GM19463 (cell line): ENCODE data around the gene KRTAP9-1.
"Not testable (repeated sequence)": the region's sequence is repeated elsewhere in the genome, so short reads cannot be mapped to it uniquely, and the experiment has no call there.

ENCODE experiments used
- ATAC-seq: cut with Tn5 transposase; IDR thresholded peaks from one replicate; pipeline ENCODE4 v1.9.1; 2021; ENCODE audit warnings: mild to moderate bottlenecking, moderate library complexity; ENCODE audit not compliant: unreplicated experiment

The KRTAP9-1 gene

DNA sequence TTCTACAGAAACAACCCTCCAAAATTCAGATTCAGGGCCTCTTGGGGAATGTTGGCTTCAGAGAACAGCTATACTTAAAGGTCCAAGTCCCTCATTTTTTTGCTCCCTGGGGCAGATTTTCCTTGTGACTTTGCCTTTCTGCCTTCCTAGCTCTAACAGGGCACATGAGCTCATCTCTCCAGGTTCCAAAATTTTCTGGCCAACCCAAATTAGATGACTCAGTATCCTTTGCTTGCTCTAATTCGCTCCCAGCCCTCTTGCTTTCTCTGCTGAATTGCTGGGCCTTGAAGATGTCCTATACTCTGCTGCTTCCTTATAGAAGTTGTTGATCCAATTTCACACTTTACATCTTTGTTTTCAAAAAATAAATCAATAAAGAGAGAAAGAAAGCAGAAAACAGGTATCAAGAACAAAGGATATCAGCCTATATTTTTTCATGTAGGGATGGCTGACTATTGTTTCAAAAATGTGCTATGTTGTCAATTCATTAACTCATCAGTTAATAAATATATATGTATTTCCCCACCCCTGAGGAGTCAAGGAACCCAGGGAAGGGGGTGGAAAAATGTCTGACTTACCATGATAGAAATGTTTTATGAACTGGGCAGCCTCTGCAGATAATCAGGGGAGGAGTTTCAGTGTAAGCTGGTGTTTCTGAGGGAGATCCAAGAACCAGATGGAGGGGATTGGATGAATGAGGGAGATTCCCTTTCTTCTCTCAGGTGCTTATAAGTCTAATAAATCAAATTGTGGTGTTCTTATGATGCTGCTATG, 10.7 kb upstream of the KRTAP9-1 start:
- no peak for ATAC-seq

GRCh38 chr17:41184480-41184961, 5.2 kb upstream of the KRTAP9-1 start, which contains the start of gene KRTAP4-1:
Gene KRTAP4-1 (minus strand): TSS chr17:41184911. CDS start chr17:41184854, 57 bp downstream.
- no peak for ATAC-seq

- ATAC-seq = no peak
Observed at GRCh38 chr17:41185001-41185400, 4.7 kb upstream of the KRTAP9-1 start.

- ATAC-seq = no peak
Observed at GRCh38 chr17:41186872-41187271, 2.8 kb upstream of the KRTAP9-1 start.

DNA sequence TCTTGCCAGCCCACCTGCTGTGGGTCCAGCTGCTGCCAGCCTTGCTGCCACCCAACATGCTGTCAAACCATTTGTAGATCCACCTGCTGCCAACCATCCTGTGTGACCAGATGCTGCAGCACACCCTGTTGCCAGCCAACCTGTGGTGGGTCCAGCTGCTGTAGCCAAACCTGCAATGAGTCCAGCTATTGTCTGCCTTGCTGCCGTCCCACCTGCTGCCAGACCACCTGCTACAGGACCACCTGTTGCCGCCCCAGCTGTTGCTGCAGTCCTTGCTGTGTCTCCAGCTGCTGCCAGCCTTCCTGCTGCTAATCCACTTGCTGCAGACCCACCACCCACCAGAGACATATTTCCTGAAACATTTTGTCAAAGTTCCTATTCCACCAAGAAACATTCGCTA, 641 bp downstream of the KRTAP9-1 start:
- ATAC-seq = no peak

GRCh38 chr17:41196068-41196467, 6.4 kb downstream of the KRTAP9-1 start:
- no peak for ATAC-seq

GRCh38 chr17:41199421-41200078, 9.9 kb downstream of the KRTAP9-1 start:
- no peak for ATAC-seq

DNA sequence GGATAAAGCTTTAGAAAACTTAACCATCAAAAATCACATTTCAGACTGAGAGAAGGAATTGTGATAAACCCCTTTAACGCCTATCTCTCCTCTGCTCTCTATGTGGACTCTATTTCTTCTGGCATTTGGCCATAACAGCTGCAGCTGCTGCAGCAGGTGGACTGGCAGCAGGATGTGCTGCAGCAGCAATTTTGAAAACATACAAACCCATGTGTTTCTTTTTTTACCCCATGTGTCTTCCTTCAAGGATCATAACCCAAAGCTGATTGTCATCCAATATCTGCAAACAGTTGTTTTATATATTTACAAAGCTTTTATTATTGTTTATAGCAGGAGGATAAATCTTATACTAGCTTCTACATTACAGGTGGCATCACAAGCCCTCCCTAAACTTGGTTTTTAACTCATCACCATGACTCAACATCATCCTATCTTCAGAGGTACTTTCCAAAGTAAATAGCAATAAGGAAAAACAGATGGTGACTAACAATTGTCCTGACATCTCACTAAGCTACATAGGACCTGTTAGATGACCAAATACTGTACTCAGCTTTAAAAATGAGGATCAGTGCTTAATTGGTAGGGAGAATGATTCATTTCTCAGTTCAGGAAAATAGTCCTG, 22.3 kb downstream of the KRTAP9-1 start:
- ATAC-seq = no peak

DNA sequence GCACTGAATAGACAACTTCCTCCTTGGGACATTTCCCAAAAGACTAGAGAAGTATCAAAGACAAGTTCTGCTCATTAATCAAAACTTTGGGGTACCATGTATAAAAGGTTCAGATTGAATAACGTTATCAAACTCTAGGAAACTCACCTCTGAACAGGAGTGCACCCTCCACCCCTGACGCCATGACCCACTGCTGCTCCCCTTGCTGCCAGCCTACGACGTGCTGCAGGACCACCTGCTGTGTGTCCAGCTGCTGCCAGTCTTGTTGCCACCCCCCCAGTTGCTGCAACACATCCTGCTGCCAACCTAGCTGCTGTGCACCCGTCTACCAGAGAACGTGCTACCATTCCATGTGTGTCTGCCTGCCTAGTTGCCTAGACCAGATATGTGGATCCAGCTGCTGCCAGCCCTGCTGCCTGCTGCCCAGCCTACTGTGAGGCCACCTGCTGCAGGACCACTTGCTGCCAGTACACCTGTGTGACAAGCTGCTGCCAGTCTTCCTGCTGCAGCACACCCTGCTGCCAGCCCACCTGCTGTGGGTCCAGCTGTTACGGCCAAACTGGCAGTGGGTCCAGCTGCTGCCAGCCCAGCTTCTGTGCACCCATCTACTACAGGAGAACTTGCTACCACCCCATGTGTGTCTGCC, 23.0 kb downstream of the KRTAP9-1 start:
- no peak for ATAC-seq

- ATAC-seq = no peak
Observed at GRCh38 chr17:41215681-41216080, 26.0 kb downstream of the KRTAP9-1 start.

- no peak for ATAC-seq
Observed at GRCh38 chr17:41223821-41224220, 34.1 kb downstream of the KRTAP9-1 start.

DNA sequence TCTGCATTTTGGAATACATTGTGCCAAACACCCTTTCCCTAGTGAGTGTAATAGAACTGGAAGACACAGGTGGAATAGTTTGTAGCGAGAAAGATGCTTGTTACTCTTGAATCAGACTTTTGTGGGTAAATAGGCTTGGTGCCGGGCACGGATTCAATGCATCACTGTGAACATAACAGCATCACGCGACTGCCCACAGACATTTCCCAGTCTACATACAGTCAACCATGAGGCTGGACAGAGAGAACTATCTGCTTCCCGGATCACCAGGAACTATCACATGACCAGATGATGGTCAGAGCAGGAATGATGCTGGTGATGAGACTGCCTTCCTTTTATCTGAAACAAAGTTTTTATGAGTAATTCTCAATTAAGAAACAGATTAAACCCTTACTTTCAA, 36.4 kb downstream of the KRTAP9-1 start:
- ATAC-seq = no peak

- ATAC-seq = not testable (repeated sequence)
Observed at GRCh38 chr17:41226598-41227095, 37.0 kb downstream of the KRTAP9-1 start, which contains the start of gene KRTAP9-2. Gene KRTAP9-2 (plus strand): TSS chr17:41226648. CDS start chr17:41226655, 7 bp downstream.

- ATAC-seq = no peak
Observed at GRCh38 chr17:41230094-41230493, 40.4 kb downstream of the KRTAP9-1 start.

- ATAC-seq = no peak
Observed at GRCh38 chr17:41231731-41232130, 42.0 kb downstream of the KRTAP9-1 start.

GRCh38 chr17:41232399-41233105, 42.9 kb downstream of the KRTAP9-1 start, which contains the start of gene KRTAP9-3:
Gene KRTAP9-3 (plus strand): TSS chr17:41232449. CDS start chr17:41232502, 53 bp downstream.
- ATAC-seq = not testable (repeated sequence)

- not testable (repeated sequence) for ATAC-seq
Observed at GRCh38 chr17:41237116-41237515, 47.4 kb downstream of the KRTAP9-1 start.

DNA sequence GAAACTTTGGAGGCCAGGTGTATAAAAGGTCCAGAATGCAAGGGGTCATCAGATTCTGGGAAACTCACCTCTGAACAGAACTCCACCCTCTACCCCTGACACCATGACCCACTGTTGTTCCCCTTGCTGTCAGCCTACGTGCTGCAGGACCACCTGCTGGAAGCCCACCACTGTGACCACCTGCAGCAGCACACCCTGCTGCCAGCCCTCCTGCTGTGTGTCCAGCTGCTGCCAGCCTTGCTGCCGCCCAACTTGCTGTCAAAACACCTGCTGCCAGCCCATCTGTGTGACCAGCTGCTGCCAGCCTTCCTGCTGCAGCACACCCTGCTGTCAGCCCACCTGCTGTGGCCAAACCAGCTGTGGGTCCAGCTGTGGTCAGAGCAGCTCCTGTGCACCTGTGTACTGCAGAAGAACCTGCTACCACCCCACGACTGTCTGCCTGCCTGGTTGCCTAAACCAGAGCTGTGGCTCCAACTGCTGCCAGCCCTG, 48.3 kb downstream of the KRTAP9-1 start, which contains the start of gene KRTAP9-8:
KRTAP9-8 (plus strand) TSS at position 51 of the 489 bp plus-strand sequence; CDS start at position 104, 53 bp downstream.
- ATAC-seq = not testable (repeated sequence)
